NCI-H446 treated with DMSO at 0.1 percent for 48 hours (cell line): ENCODE measurements around the gene NF1.
"Not testable (repeated sequence)": the region's sequence is repeated elsewhere in the genome, so short reads cannot be mapped to it uniquely, and the experiment has no call there.

Experiments
- DNase-seq: peaks from one replicate; lab custom pipeline; 2025; lab: John Stamatoyannopoulos, UW

The NF1 gene

DNA sequence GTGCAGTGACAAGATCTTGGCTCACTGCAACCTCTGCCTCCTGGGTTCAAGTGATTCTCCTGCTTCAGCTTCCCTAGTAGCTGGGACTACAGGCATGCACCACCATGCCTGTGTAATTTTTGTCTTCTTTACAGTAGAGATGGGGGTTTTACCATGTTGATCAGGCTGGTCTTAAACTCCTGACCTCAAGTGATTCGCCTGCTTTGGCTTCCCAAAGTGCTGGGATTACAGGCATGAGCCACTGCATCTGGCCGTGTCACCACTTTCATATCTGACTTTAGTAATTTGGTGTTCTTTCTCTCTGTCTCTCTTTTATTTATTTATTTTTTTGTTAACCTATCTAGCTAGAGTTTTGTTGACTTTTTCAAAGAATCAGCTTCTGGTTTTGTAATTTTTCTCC, 103.9 kb downstream of the NF1 start:
- not testable (repeated sequence) for DNase-seq

GRCh38 chr17:31200287-31200686, 105.5 kb downstream of the NF1 start:
- no peak for DNase-seq

- DNase-seq = no peak
Measured at GRCh38 chr17:31202968-31203367, 108.2 kb downstream of the NF1 start.

DNA sequence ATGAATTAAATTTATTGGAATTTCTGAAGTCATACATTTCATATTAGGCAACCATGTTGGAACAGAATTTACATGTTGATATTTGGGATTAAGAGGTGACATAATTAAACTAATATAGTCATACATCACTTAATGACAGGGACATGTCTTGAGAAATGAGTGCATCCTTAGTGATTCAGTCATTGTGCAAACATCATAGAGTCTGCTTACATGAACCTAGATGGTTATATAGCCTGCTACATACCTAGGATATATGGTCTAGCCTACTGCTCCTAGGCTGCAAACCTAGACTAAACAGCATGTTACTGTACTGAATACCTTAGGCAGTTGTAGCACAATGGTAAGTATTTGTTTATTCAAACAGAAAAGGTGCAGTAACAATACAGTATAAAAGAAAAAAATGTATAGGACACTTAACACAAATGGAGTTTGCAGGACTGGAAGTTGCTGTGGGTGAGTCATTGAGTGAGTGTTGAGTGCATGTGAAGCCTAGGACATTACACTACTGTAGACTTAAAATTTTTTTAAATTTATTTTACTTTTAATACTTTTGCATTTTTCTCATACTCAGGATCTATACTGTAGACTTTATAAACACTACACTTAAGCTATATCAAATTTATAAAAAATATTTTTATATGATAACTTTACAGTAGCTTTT, 116.7 kb downstream of the NF1 start:
- DNase-seq = no peak

DNA sequence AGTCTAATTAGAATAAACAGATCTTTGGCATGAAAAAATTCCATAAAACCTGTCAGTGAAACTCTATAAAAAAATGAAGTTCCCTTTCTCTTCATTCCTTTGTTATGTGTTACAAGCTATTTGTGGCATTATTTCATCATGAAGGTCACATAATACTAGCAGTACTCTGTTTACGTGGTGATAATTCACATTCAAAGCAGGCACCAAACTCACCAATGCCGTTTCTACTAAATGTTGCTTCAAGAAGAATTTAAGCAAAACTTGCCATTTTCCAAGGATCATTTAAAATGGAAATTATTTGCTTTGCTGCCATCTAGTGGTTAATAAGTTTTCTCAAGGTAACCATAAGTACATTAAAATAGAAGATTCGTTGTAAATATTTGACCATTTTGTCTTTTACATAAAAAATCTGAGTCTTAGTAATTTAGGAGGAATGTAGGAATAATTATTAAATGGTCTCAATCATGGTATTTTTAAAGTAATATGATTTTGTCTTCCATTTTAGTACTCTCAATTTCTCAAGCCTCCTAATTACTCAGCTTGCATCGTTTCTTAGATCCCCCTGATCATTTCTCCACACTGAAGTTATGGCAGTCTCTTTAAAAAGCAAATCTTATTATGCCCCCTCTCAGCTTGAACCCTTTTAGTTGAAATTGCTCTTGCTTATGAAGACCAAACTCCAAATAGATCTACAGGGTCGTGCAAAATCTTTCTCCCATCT, 121.4 kb downstream of the NF1 start:
- DNase-seq = peak; percentile 10

DNA sequence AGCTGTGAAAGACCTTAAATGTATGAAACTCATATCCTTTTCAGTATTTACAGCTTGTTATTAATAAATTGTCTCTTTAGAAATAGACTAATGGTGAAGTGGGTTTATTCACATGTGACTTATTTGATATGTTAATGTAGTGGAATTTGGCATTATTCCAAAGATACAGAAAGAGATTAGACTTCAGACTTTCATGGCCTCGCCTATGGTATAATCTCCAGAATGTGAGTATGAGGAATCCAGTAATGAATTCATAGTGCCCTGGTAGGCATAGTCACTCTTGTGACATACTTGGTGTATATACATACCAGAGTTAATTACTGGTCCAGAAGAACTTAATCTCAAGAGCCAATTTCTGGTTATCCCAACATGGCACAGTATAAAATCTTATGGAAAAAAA, 129.6 kb downstream of the NF1 start:
- no peak for DNase-seq

DNA sequence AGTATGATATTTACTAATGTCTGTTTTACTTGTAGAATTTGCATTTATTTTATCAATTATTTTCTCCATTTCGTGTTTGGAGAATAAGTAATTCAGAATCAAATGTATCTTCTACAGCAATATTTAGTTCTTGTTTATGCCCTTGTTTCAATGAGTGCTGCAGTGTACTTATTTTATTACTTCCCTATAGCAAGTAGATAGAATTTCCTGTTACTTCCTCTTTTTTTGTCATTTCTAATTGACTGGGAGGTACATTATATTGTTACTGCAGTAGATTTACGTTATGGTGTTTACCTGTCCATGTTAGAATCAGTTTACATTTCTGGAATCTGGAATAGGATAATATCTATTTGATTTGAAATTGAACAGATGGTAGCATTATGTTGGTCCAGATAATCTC, 131.1 kb downstream of the NF1 start:
- DNase-seq = no peak

- no peak for DNase-seq
Measured at GRCh38 chr17:31226373-31226772, 131.6 kb downstream of the NF1 start.

DNA sequence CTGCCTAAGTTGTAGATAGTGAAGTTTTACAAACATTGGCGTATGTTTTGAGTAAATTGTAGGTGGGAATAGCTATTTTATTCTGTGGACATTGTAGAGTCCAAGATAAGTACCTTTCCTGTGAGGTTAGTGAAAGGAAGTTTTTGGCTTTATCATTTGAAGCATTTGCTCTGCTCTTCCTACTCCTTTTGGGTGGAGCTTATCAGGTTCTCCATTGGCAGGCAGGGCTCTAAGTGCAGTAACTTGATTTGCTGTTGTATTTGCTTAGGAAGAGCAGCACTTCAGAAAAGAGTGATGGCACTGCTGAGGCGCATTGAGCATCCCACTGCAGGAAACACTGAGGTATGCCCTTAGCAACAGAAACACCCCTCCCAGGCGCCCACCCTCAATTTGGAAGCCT, 132.2 kb downstream of the NF1 start:
- no peak for DNase-seq

DNA sequence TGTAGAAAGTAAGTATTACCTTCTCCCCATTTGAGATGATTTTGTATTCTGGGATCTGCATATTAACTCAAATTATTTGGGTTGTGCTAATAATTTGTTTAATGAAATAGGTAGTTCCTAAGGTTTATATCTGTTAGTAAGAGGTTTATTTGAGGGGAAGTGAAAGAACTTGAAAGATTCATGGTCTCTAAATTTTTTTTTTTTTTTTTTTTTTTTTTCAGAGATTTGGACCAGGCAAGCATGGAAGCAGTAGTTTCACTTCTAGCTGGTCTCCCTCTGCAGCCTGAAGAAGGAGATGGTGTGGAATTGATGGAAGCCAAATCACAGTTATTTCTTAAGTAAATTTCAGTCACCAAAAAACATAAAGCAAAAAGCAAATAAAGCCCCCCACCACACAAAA, 137.1 kb downstream of the NF1 start:
- no peak for DNase-seq

GRCh38 chr17:31235110-31235509, 140.3 kb downstream of the NF1 start:
- no peak for DNase-seq

DNA sequence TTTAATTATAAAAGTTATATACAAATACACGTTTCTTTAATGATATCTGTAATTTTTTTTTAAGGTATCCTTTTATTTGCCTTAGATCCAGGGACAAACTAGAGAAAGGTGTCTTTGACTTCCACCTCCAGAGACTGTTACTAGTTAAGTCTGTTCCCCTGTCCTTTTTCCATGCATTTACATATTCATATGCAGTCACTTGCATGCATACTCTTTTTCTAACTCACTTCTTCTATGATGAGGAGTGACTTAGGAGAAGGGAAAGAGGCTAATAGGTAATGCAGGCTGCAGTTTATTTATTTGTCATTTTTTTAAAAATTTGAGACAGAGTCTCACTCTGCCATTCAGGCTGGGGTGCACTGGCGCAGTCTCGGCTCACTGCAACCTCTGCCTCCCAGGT, 141.4 kb downstream of the NF1 start:
- no peak for DNase-seq

DNA sequence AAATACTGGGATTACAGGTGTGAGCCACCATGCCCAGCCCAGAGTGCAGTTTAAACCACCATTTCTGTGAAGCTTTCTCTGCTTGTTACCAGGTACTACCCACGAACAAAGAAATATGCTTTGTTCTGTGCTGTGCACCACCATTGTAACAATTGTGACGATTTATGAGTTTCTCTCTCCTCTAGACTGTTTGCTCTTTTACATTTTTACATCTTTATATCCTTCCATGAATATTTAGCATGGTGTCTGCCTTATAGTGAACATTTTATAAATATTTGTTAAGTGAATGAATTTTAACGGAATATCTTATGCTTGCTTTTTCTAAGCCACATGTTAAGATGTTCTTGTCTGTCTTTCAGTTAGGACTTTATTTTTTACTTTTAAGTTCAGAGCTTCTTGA, 141.9 kb downstream of the NF1 start:
- no peak for DNase-seq

- no peak for DNase-seq
Measured at GRCh38 chr17:31241116-31241515, 146.3 kb downstream of the NF1 start.

DNA sequence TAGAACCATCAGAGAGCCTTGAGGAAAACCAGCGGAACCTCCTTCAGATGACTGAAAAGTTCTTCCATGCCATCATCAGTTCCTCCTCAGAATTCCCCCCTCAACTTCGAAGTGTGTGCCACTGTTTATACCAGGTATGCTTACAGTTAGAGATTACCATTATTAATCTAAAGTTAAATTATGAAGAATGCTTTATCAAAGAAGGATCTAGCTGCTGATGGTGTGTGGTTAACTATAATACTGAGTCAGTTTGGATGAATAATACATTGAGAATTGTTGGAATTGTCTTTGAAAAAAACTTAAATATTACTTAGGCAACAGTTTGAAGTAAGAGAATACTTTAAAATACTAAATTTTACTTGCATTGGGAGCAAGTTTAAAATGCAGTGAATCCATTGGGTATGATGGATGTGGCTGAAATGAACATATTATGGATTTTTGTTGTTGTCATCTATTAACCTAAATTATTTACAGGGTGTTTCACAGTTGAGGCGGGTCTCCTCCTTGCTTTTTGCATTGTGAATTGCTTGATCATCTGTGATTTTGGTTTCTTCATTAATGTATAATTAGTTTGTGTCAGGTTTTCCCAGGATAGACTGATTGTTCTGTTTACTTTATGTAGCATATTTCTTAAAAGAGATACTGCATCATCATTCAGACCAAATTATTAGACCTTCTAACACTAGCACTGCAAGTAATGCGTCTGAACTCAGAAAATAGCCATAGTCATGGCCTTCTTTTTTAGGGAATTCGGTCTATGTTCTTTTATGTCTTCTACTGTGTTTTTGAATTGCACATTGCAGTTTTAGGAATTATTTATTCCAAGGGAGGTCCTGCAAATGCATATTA, 154.4 kb downstream of the NF1 start:
- no peak for DNase-seq

DNA sequence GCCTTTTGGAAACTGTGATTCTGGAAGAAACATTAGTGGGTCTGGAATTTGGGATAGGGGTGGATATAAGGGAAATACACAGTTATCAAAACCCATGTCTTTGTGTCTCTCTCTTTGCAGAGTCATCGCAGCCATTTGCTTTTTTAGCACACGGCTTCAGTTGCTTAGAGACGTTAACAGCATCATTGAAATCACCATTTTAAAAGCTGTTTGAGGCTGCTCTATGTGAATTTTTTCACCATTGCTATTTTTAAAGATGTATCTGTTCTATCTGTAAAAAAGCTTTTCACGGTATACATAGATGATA, 155.0 kb downstream of the NF1 start:
- no peak for DNase-seq

- DNase-seq = no peak
Measured at GRCh38 chr17:31250229-31250628, 155.5 kb downstream of the NF1 start.

- no peak for DNase-seq
Measured at GRCh38 chr17:31251105-31251969, 156.6 kb downstream of the NF1 start.

DNA sequence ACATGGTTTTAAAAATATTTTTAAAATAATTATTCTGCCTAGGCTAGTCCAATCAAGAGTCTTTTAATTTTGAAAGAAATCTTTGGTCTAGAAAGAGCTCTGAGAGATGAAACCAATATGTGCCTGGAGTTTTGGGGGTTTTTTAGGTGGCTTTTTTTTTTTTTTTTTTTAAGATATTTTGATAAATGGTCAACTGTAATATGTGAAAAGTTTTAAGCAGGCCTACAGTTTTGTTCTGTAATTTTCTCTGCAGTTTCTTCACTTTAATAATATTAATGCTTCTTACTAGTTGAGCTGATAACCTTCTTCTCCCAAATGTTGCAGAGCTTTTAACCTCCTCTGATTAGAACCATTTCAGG, 157.2 kb downstream of the NF1 start:
- no peak for DNase-seq

DNA sequence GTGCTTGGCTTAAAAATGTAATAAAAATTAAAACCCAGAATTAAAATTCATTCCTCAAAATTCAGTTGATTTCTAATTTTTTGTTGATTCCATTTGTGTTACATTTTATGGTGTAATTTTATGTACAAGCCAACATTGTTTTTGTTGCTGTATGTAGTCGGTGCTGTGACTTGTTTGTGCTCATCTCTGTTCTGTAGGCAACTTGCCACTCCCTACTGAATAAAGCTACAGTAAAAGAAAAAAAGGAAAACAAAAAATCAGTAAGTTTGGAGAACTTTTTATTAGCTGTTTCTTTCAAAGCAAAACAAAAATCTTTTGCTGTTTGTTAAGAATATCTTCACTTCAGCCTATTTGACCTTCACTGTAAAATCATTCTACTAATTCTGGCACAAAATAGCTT, 158.0 kb downstream of the NF1 start:
- DNase-seq = no peak

DNA sequence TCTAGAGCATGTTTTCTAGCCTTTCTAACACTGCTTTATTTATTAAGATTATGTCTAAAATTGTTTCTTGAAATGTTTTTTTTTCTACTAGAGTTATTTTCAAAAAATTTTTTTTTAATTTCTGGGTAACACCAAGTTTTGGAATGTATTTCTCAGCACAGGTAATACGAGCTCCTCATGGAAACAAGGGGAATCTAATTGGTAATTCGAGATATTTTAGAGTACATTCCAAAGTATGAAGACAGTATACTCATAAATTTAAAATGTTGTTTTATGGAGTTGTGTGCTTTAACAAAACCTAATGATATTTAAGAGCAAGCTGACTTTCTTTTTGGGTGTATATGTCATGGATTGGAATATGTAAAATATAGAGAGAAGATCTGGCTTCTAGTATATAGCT, 159.9 kb downstream of the NF1 start:
- no peak for DNase-seq

- no peak for DNase-seq
Measured at GRCh38 chr17:31256936-31257335, 162.2 kb downstream of the NF1 start.
